Natural killer cell treated with Interleukin-12 subunit alpha and Interleukin-12 subunit beta and Interleukin-15 and Interleukin-18, amount 100 ng/mL, for 72 hours (primary cell): ENCODE results near the gene MPV17L2. TPM values are rescaled to one million over a fixed set of nuclear protein-coding genes. Genes with fewer than 3 reads are reported as not detected.

ENCODE experiments used
- ATAC-seq, 2 donors: fragments of 150-1000 bp; cut with Tn5 transposase in 1 of 2; sonication (Bioruptor Pico), chemical (Tn5 transposase) in 1 of 2; 2 replicates each; pipeline ENCODE4 v1.10.0; 2021
- DNase-seq: peaks from one replicate; pipeline ENCODE4 v3.0.0; 2022; ENCODE audit warnings: low spot score
- H3K27ac Mint-ChIP-seq, 2 donors: 1 replicate in 1 of 2; 2 replicates in 1 of 2; pipeline ENCODE4 v1.8.0; 2022; ENCODE audit warnings: mixed read lengths in 2 of 2, mild to moderate bottlenecking in 1 of 2, moderate library complexity in 1 of 2
- H3K27me3 Mint-ChIP-seq, 2 donors: 1 replicate in 1 of 2; 2 replicates in 1 of 2; pipeline ENCODE4 v1.8.0; 2022; ENCODE audit warnings: mixed read lengths in 2 of 2
- H3K36me3 Mint-ChIP-seq: one replicate; pipeline ENCODE4 v1.8.0; 2022; ENCODE audit warnings: mixed read lengths
- H3K4me1 Mint-ChIP-seq, 2 donors: 1 replicate in 1 of 2; 2 replicates in 1 of 2; pipeline ENCODE4 v1.8.0; 2022; ENCODE audit warnings: low read depth in 2 of 2, mixed read lengths in 2 of 2, mild to moderate bottlenecking in 1 of 2
- H3K4me3 Mint-ChIP-seq: one replicate; pipeline ENCODE4 v1.8.0; 2022; ENCODE audit warnings: mixed read lengths
- H3K9me3 Mint-ChIP-seq: 2 replicates; pipeline ENCODE4 v1.8.0; 2022; ENCODE audit warnings: mixed read lengths
- total RNA-seq, 2 donors: library from RNA; stranded (reverse); gene quantifications; one replicate each; pipeline ENCODE4 v1.2.3, GENCODE V29; 2022

The MPV17L2 gene
- total RNA-seq, 2 donors from 2014 or later, result 17.4 to 34.2 TPM

DNA sequence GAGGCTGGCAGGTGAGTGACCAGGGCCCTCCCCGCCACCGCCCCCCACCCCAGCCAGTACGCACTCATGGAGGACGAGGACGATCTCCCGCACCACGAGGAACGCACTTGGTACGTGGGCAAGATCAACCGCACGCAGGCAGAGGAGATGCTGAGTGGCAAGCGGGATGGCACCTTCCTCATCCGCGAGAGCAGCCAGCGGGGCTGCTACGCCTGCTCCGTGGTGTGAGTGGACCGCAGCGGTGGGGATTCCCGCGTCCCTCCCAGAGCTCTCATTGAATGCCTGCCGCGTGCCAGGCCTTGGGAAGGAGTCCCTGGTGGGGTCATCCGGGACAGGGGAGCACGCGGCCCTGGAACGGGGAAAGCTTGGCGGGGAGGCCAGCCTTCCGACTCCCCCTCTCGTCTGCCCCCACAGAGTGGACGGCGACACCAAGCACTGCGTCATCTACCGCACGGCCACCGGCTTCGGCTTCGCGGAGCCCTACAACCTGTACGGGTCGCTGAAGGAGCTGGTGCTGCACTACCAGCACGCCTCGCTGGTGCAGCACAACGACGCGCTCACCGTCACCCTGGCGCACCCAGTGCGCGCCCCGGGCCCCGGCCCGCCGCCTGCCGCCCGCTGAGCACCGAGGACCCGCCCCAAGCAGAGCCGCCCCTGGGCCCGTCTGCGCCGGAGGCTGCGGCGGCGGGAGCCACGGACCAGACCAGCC, 24.2 kb upstream of the MPV17L2 start:
- H3K27ac Mint-ChIP-seq, result no peak overlapping the region
- no peaks in the 10 kb centered on the region for H3K9me3 Mint-ChIP-seq
- H3K36me3 Mint-ChIP-seq, result peaks cover 7% of the 10 kb centered on the region
- no peak overlapping the region for H3K4me3 Mint-ChIP-seq
- H3K27me3 Mint-ChIP-seq, result no peaks in the 10 kb centered on the region
- peaks cover 13 to 20% of the 10 kb centered on the region in 2 donors for H3K4me1 Mint-ChIP-seq
- ATAC-seq, result no peak
- peak; percentile 60 for DNase-seq

DNA sequence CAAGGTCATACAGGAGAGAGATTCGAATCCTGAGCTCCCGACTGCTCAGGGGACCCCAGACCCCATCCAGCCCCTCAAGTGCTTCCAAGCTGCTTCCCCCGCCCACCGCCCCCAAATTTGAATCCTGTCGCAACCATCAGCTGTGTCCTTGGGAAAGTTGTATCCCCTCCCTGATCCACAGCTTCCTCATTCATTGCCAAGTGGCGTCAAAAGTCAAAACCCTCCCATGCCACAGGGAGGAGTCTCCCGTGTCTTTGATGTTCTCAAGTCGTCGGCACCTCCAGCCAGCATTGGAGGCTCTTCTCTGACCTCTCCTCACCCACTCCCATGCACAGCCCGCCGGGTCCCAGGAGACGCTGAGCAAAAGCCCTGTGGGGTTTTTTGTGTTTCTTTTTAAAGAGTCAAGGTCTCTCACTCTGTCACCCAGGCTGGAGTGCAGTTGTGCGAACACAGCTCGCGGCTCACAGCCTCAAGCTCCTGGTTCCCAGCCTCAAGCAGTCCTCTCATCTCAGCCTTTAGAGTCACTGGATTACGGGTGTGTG, 22.2 kb upstream of the MPV17L2 start:
- H3K9me3 Mint-ChIP-seq, result no peaks in the 10 kb centered on the region
- peak; percentile 26 for DNase-seq
- peak overlapping the region; percentile 18 to 95 for H3K27ac Mint-ChIP-seq
- H3K27me3 Mint-ChIP-seq, result no peaks in the 10 kb centered on the region
- no peak for ATAC-seq
- peaks cover 3% of the 10 kb centered on the region for H3K36me3 Mint-ChIP-seq
- H3K4me1 Mint-ChIP-seq, result peaks cover 25 to 28% of the 10 kb centered on the region in 2 donors
- H3K4me3 Mint-ChIP-seq, result no peak overlapping the region

GRCh38 chr19:18171605-18172327, 21.3 kb upstream of the MPV17L2 start:
- peak overlapping the region; percentile 18 to 95 for H3K27ac Mint-ChIP-seq
- DNase-seq (peak; percentile 56), ATAC-seq (no peak)
- no peak overlapping the region for H3K4me3 Mint-ChIP-seq
- H3K4me1 Mint-ChIP-seq, result peaks cover 25 to 33% of the 10 kb centered on the region in 2 donors
- H3K36me3 Mint-ChIP-seq, result no peaks in the 10 kb centered on the region
- H3K9me3 Mint-ChIP-seq, result no peaks in the 10 kb centered on the region
- H3K27me3 Mint-ChIP-seq, result no peaks in the 10 kb centered on the region

DNA sequence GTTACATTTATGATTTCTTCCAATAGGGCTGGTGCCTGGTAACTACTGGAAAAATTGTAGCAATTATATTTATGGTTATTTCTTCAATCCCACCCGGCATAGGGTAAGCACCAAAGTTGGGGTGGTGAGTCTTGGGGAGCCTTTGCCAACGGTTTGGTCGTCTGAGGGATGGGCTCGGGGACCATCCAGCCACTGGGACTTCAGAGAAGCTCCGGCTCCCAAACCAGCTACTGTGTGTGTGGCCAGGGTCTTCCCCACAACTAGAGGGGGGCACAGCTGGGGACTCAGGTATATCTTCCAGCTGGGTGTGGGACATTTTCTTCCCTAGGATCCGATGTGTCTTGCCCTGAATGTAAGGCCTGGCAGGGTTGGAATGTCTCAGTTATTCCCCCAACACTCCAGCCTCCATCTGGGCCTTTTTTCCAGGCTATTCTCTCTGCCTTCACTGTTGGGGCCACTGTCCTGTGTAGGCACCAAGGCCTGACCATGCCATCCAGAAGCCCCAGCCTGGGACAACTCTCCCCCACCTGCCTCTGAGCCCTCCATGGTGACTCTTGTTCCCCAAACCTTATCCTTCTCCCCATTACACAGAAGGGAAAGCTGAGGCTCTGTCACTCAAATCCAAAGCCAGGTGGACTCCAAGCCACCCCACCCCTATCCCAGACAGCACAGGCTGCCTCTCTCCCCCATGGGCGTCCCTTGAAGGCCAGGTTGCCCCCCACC, 20.5 kb upstream of the MPV17L2 start:
- peak overlapping the region; percentile 87 for H3K4me3 Mint-ChIP-seq
- no peaks in the 10 kb centered on the region for H3K27me3 Mint-ChIP-seq
- DNase-seq, result peak; percentile 35
- no peak for ATAC-seq
- H3K9me3 Mint-ChIP-seq, result no peaks in the 10 kb centered on the region
- H3K36me3 Mint-ChIP-seq, result no peaks in the 10 kb centered on the region
- peak overlapping the region; percentile 83 to 95 for H3K27ac Mint-ChIP-seq
- peaks cover 25 to 33% of the 10 kb centered on the region in 2 donors for H3K4me1 Mint-ChIP-seq

GRCh38 chr19:18173054-18173571, 19.9 kb upstream of the MPV17L2 start:
- H3K9me3 Mint-ChIP-seq, result no peaks in the 10 kb centered on the region
- H3K27me3 Mint-ChIP-seq, result no peaks in the 10 kb centered on the region
- no peaks in the 10 kb centered on the region for H3K36me3 Mint-ChIP-seq
- H3K27ac Mint-ChIP-seq, result peak overlapping the region; percentile 83 to 95
- ATAC-seq (peak; percentile 1 to 28), DNase-seq (peak; percentile 74)
- H3K4me1 Mint-ChIP-seq, result peaks cover 25 to 31% of the 10 kb centered on the region in 2 donors
- peak overlapping the region; percentile 87 for H3K4me3 Mint-ChIP-seq

GRCh38 chr19:18173572-18174288, 19.3 kb upstream of the MPV17L2 start, which contains the start of gene IFI30:
TSS of gene IFI30 (plus strand) at chr19:18173813. CDS start at chr19:18173842, 29 bp downstream.
- ATAC-seq, result peak; percentile 83 to 89
- no peaks in the 10 kb centered on the region for H3K9me3 Mint-ChIP-seq

DNA sequence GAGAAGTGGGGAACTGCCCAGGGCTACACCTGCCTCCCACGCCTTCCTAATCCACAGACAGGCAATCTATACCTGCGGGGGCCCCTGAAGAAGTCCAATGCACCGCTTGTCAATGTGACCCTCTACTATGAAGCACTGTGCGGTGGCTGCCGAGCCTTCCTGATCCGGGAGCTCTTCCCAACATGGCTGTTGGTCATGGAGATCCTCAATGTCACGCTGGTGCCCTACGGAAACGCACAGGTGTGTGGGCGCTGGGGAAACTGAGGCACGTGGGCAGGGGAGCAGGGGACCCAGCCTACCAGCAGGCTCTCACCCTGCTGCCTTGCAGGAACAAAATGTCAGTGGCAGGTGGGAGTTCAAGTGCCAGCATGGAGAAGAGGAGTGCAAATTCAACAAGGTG, 18.0 kb upstream of the MPV17L2 start:
- ATAC-seq, result no peak
- Mint-ChIP-seq H3K36me3 (no peaks in the 10 kb centered on the region), H3K4me3 (peak overlapping the region; percentile 87), H3K27me3 (no peaks in the 10 kb centered on the region), H3K9me3 (no peaks in the 10 kb centered on the region), H3K4me1 (peaks cover 25 to 30% of the 10 kb centered on the region in 2 donors), H3K27ac (peak overlapping the region in 1 of 2 donors; percentile 95)
- peak; percentile 52 for DNase-seq

More at GRCh38 chr19:18173572-18174288, 19.3 kb upstream of the MPV17L2 start, which contains the start of gene IFI30:
- Mint-ChIP-seq H3K4me3 (peak within 1 kb of the TSS; percentile 87), H3K27ac (peak within 1 kb of the TSS; percentile 83 to 95), H3K4me1 (peaks cover 25 to 30% of the 10 kb centered on the region in 2 donors), H3K27me3 (no peaks in the 10 kb centered on the region), H3K36me3 (no peaks in the 10 kb centered on the region)
- peak; percentile 87 for DNase-seq

GRCh38 chr19:18176367-18177310, 16.4 kb upstream of the MPV17L2 start:
- H3K4me3 Mint-ChIP-seq, result no peak overlapping the region
- peaks cover 22 to 27% of the 10 kb centered on the region in 2 donors for H3K4me1 Mint-ChIP-seq

GRCh38 chr19:18179957-18180356, 13.1 kb upstream of the MPV17L2 start:
- no peak for DNase-seq
- Mint-ChIP-seq H3K4me1 (peaks cover 3 to 7% of the 10 kb centered on the region in 2 donors), H3K9me3 (no peaks in the 10 kb centered on the region), H3K36me3 (no peaks in the 10 kb centered on the region), H3K27me3 (no peaks in the 10 kb centered on the region), H3K4me3 (no peak overlapping the region), H3K27ac (no peak overlapping the region)
- ATAC-seq, result no peak

More at GRCh38 chr19:18176367-18177310, 16.4 kb upstream of the MPV17L2 start:
- Mint-ChIP-seq H3K9me3 (no peaks in the 10 kb centered on the region), H3K36me3 (no peaks in the 10 kb centered on the region), H3K27ac (peak overlapping the region in 1 of 2 donors; percentile 8), H3K27me3 (no peaks in the 10 kb centered on the region)
- DNase-seq, result peak; percentile 49
- no peak for ATAC-seq

GRCh38 chr19:18183529-18183928, 9.5 kb upstream of the MPV17L2 start:
- Mint-ChIP-seq H3K27ac (no peak overlapping the region), H3K4me1 (no peaks in the 10 kb centered on the region), H3K36me3 (no peaks in the 10 kb centered on the region), H3K9me3 (no peaks in the 10 kb centered on the region), H3K4me3 (no peak overlapping the region), H3K27me3 (no peaks in the 10 kb centered on the region)
- DNase-seq, result no peak
- no peak for ATAC-seq

GRCh38 chr19:18185538-18185937, 7.5 kb upstream of the MPV17L2 start:
- Mint-ChIP-seq H3K36me3 (no peaks in the 10 kb centered on the region), H3K27me3 (no peaks in the 10 kb centered on the region), H3K27ac (no peak overlapping the region), H3K4me3 (no peak overlapping the region), H3K4me1 (no peaks in the 10 kb centered on the region), H3K9me3 (no peaks in the 10 kb centered on the region)
- peak; percentile 18 for DNase-seq
- ATAC-seq, result no peak

- H3K4me3 Mint-ChIP-seq, result no peak overlapping the region
- no peak overlapping the region for H3K27ac Mint-ChIP-seq
- H3K27me3 Mint-ChIP-seq, result no peaks in the 10 kb centered on the region
- ATAC-seq (no peak), DNase-seq (no peak)
- no peaks in the 10 kb centered on the region for H3K36me3 Mint-ChIP-seq
- H3K9me3 Mint-ChIP-seq, result no peaks in the 10 kb centered on the region
- peaks cover 21 to 27% of the 10 kb centered on the region in 2 donors for H3K4me1 Mint-ChIP-seq
Measured at GRCh38 chr19:18190278-18190677, 2.7 kb upstream of the MPV17L2 start.
